Tongue (tissue), 2 donors: ENCODE measurements around the gene IL10RB. TPM values are rescaled to one million over a fixed set of nuclear protein-coding genes. Genes with fewer than 3 reads are reported as not detected.
A peak's percentile ranks its signal among the peaks of the same experiment; 100 is the strongest.

Source experiments
- DNase-seq: peaks from one replicate; pipeline ENCODE4 v3.0.0-alpha.2; 2015
- total RNA-seq: library from RNA; depleted of rRNA; stranded (reverse); fragments of >200 nt; gene quantifications from one replicate; pipeline ENCODE4 v1.2.3, GENCODE V29; 2014

Gene IL10RB
- total RNA-seq, 1 donor from 2014 or later: 23.0 TPM

- DNase-seq: no peak
Observed at GRCh38 chr21:33267250-33267649, 1.1 kb downstream of the IL10RB start.

GRCh38 chr21:33268393-33268736 is 2.2 kb downstream of the IL10RB start:
- DNase-seq: no peak

- no peak for DNase-seq
Observed at GRCh38 chr21:33268737-33269441, 2.7 kb downstream of the IL10RB start.

GRCh38 chr21:33270986-33271385 is 4.8 kb downstream of the IL10RB start:
- DNase-seq: no peak

- no peak for DNase-seq
Observed at GRCh38 chr21:33273044-33273443, 6.9 kb downstream of the IL10RB start.

GRCh38 chr21:33278721-33279120 is 12.6 kb downstream of the IL10RB start:
- DNase-seq: no peak

GRCh38 chr21:33279330-33279820 is 13.2 kb downstream of the IL10RB start:
- no peak for DNase-seq

GRCh38 chr21:33281096-33281652 is 15.0 kb downstream of the IL10RB start:
- DNase-seq: peak; percentile 27

- no peak for DNase-seq
Observed at GRCh38 chr21:33283203-33283602, 17.0 kb downstream of the IL10RB start.

GRCh38 chr21:33286076-33286475 is 19.9 kb downstream of the IL10RB start:
- no peak for DNase-seq

- DNase-seq: peak; percentile 71
Observed at GRCh38 chr21:33286600-33287456, 20.7 kb downstream of the IL10RB start.

GRCh38 chr21:33289199-33289819 is 23.1 kb downstream of the IL10RB start:
- DNase-seq: no peak

GRCh38 chr21:33290441-33290840 is 24.3 kb downstream of the IL10RB start:
- no peak for DNase-seq

GRCh38 chr21:33291686-33292085 is 25.5 kb downstream of the IL10RB start:
- no peak for DNase-seq

GRCh38 chr21:33292724-33293123 is 26.6 kb downstream of the IL10RB start:
- DNase-seq: no peak

- no peak for DNase-seq
Observed at GRCh38 chr21:33293136-33293535, 27.0 kb downstream of the IL10RB start.

- DNase-seq: no peak
Observed at GRCh38 chr21:33293811-33294216, 27.6 kb downstream of the IL10RB start.

GRCh38 chr21:33296156-33296555 is 30.0 kb downstream of the IL10RB start:
- no peak for DNase-seq

GRCh38 chr21:33299181-33299752 is 33.1 kb downstream of the IL10RB start:
- DNase-seq: no peak

GRCh38 chr21:33300701-33301631 is 34.8 kb downstream of the IL10RB start:
- no peak for DNase-seq

- no peak for DNase-seq
Observed at GRCh38 chr21:33301632-33302002, 35.5 kb downstream of the IL10RB start.
